ENCODE data around the gene GDPGP1.

Gene GDPGP1

GRCh38 chr15:90205050-90205848 is 28.8 kb upstream of the GDPGP1 start:
- no peak for DNase-seq (ENCODE audit: low read depth)

- no peak for DNase-seq (ENCODE audit: low read depth)
Measured at GRCh38 chr15:90205886-90206285, 28.1 kb upstream of the GDPGP1 start.

GRCh38 chr15:90207252-90207651 is 26.8 kb upstream of the GDPGP1 start:
- no peak for DNase-seq (ENCODE audit: low read depth)

GRCh38 chr15:90208356-90208755 is 25.7 kb upstream of the GDPGP1 start:
- DNase-seq (ENCODE audit: low read depth) = no peak

- no peak for DNase-seq (ENCODE audit: low read depth)
Measured at GRCh38 chr15:90209591-90209990, 24.4 kb upstream of the GDPGP1 start.

GRCh38 chr15:90210593-90210992 is 23.4 kb upstream of the GDPGP1 start:
- no peak for DNase-seq (ENCODE audit: low read depth)

GRCh38 chr15:90211009-90211408 is 23.0 kb upstream of the GDPGP1 start:
- no peak for DNase-seq (ENCODE audit: low read depth)

- no peak for DNase-seq (ENCODE audit: low read depth)
Measured at GRCh38 chr15:90211440-90212143, 22.4 kb upstream of the GDPGP1 start.

- no peak for DNase-seq (ENCODE audit: low read depth)
Measured at GRCh38 chr15:90212221-90213098, 21.5 kb upstream of the GDPGP1 start.

- no peak for DNase-seq (ENCODE audit: low read depth)
Measured at GRCh38 chr15:90213122-90213817, 20.7 kb upstream of the GDPGP1 start.

GRCh38 chr15:90213818-90214204 is 20.2 kb upstream of the GDPGP1 start:
- no peak for DNase-seq (ENCODE audit: low read depth)

- DNase-seq (ENCODE audit: low read depth) = no peak
Measured at GRCh38 chr15:90214553-90215196, 19.3 kb upstream of the GDPGP1 start.

GRCh38 chr15:90217671-90218394 is 16.2 kb upstream of the GDPGP1 start:
- no peak for DNase-seq (ENCODE audit: low read depth)

- no peak for DNase-seq (ENCODE audit: low read depth)
Measured at GRCh38 chr15:90219421-90220141, 14.4 kb upstream of the GDPGP1 start.

- no peak for DNase-seq (ENCODE audit: low read depth)
Measured at GRCh38 chr15:90221246-90221900, 12.6 kb upstream of the GDPGP1 start.

- DNase-seq (ENCODE audit: low read depth) = no peak
Measured at GRCh38 chr15:90222547-90222946, 11.5 kb upstream of the GDPGP1 start.

- no peak for DNase-seq (ENCODE audit: low read depth)
Measured at GRCh38 chr15:90223441-90224165, 10.4 kb upstream of the GDPGP1 start.

- DNase-seq (ENCODE audit: low read depth) = no peak
Measured at GRCh38 chr15:90225047-90225446, 9.0 kb upstream of the GDPGP1 start.
